Measurements from ENCODE around the gene TMEM44.

The TMEM44 gene

GRCh38 chr3:194572143-194572789 lies 61.0 kb downstream of the TMEM44 start (continued):
- TF ChIP-seq ZNF114 (tag by site-specific recombination; IDR thresholded peaks at IDR 0.05) (no peak), SCRT2 (tag by site-specific recombination; IDR thresholded peaks at IDR 0.05) (0 out of 2 replicates have a peak, but pooled peaks have one; percentile 20), ZNF514 (tag by site-specific recombination; IDR thresholded peaks at IDR 0.05) (no peak), BCL6B (tag by site-specific recombination; IDR thresholded peaks at IDR 0.05) (no peak), ZNF664 (tag by site-specific recombination; IDR thresholded peaks at IDR 0.05) (no peak), ZNF791 (tag by site-specific recombination; IDR thresholded peaks at IDR 0.05) (no peak), ZNF560 (tag by site-specific recombination; IDR thresholded peaks at IDR 0.05; ENCODE audit: borderline replicate concordance) (no peak), TCF7L2 (IDR thresholded peaks at IDR 0.05; ENCODE audit: borderline replicate concordance, low read depth, low read length) (no peak), ZNF488 (tag by site-specific recombination; IDR thresholded peaks at IDR 0.05) (peak; percentile 41; the same call in 1 of the 2 replicates), ZNF580 (tag by site-specific recombination; IDR thresholded peaks at IDR 0.05) (no peak), ZNF785 (tag by site-specific recombination; IDR thresholded peaks at IDR 0.05) (no peak), CTCF (tag by site-specific recombination; IDR thresholded peaks at IDR 0.05) (no peak), ZNF426 (tag by site-specific recombination; IDR thresholded peaks at IDR 0.05) (no peak), ZBTB11 (tag by site-specific recombination; conservative IDR thresholded peaks at IDR 0.05; ENCODE audit: low read depth) (no peak), ZNF266 (tag by site-specific recombination; IDR thresholded peaks at IDR 0.05; ENCODE audit: low read depth) (no peak), ZNF747 (tag by site-specific recombination; IDR thresholded peaks at IDR 0.05) (no peak), ZNF530 (tag by site-specific recombination; IDR thresholded peaks at IDR 0.05; ENCODE audit: low read depth) (no peak), ZNF449 (tag by site-specific recombination; IDR thresholded peaks at IDR 0.05) (no peak), ZNF571 (tag by site-specific recombination; IDR thresholded peaks at IDR 0.05) (no peak), ZNF274 (IDR thresholded peaks at IDR 0.05; ENCODE audit: low read length) (no peak), ZNF274 (tag by site-specific recombination; IDR thresholded peaks at IDR 0.05; ENCODE audit: borderline replicate concordance) (no peak), HOXA7 (CRISPR knock-in tag; IDR thresholded peaks at IDR 0.05; ENCODE audit: borderline replicate concordance) (no peak), ZNF157 (tag by site-specific recombination; IDR thresholded peaks at IDR 0.05) (no peak), MEIS1 (CRISPR knock-in tag; IDR thresholded peaks at IDR 0.05; ENCODE audit: borderline replicate concordance) (no peak), TRIM28 (IDR thresholded peaks at IDR 0.05; ENCODE audit: borderline replicate concordance, low read length) (no peak), ZNF404 (tag by site-specific recombination; IDR thresholded peaks at IDR 0.05) (no peak), ZNF112 (tag by site-specific recombination; IDR thresholded peaks at IDR 0.05) (no peak), ZNF214 (tag by site-specific recombination; IDR thresholded peaks at IDR 0.05; ENCODE audit: borderline replicate concordance) (no peak), ZNF423 (tag by site-specific recombination; IDR thresholded peaks at IDR 0.05) (no peak)

Data from HEK293 (cell line).